K562 (cell line): ENCODE measurements around the gene CNPY4. TPM values are rescaled to one million over a fixed set of nuclear protein-coding genes. Genes with fewer than 3 reads are reported as not detected.

ENCODE experiments used
- ARID1B ChIP-seq: fragments of 450-650 bp; IDR thresholded peaks from 2 replicates; pipeline ENCODE4 v1.6.1; 2016; ENCODE audit warnings: antibody characterized with exemption, mild to moderate bottlenecking, inconsistent platforms
- ATF1 ChIP-seq, 2 experiments: fragments of 450-650 bp in 1 of 2; IDR thresholded peaks; 2 replicates each; pipeline ENCODE4 v1.6.1; 2016; ENCODE audit warnings: missing compliant biosample characterization in 1 of 2, missing genetic modification characterization in 1 of 2
- CBX3 ChIP-seq, 2 experiments: IDR thresholded peaks; 1 replicate in 1 of 2; 2 replicates in 1 of 2; pipeline ENCODE4 v1.6.1; 2012; ENCODE audit warnings: inconsistent platforms in 2 of 2, low read length in 2 of 2, borderline replicate concordance in 1 of 2, control low read depth in 1 of 2
- CEBPZ ChIP-seq: fragments of 150-350 bp; IDR thresholded peaks from 2 replicates; pipeline ENCODE4 v1.6.1; 2014; ENCODE audit warnings: low read depth, mild to moderate bottlenecking, low read length, borderline replicate concordance
- E2F3 ChIP-seq: fragments of 250-450 bp; sonication (Bioruptor Pico); IDR thresholded peaks from 2 replicates; pipeline ENCODE4 v1.4.0; 2020; ENCODE audit warnings: mild to moderate bottlenecking
- EZH2 ChIP-seq: IDR thresholded peaks from 2 replicates; pipeline ENCODE4 v1.6.1; 2012; ENCODE audit warnings: low read depth, mild to moderate bottlenecking, inconsistent platforms, low read length, borderline replicate concordance
- FOXP1 ChIP-seq: sonication (generic); formaldehyde crosslinking; IDR thresholded peaks from 2 replicates; pipeline ENCODE4 v1.8.0; 2022; ENCODE audit warnings: mild to moderate bottlenecking, missing genetic modification reagents
- FUS ChIP-seq: fragments of 200-400 bp; formaldehyde crosslinking; optimal IDR thresholded peaks from 2 replicates; pipeline ENCODE3; 2017; ENCODE audit warnings: low read depth, low read length
- GATA2 ChIP-seq: sonication (generic); formaldehyde crosslinking; IDR thresholded peaks from 2 replicates; pipeline ENCODE4 v1.4.0; 2020; ENCODE audit warnings: mild to moderate bottlenecking, missing genetic modification reagents
- GATAD2A ChIP-seq: fragments of 450-650 bp; IDR thresholded peaks from 2 replicates; pipeline ENCODE4 v1.6.1; 2017
- HSF4 ChIP-seq: fragments of 250-450 bp; sonication (Bioruptor Pico); IDR thresholded peaks from 2 replicates; pipeline ENCODE4 v2.1.2; 2022; ENCODE audit warnings: mild to moderate bottlenecking, moderate library complexity, borderline replicate concordance
- JUND ChIP-seq, 2 experiments: IDR thresholded peaks; 2 replicates in 1 of 2; 3 replicates in 1 of 2; pipeline ENCODE4 v1.6.1; 2011; ENCODE audit warnings: borderline replicate concordance in 2 of 2, low read depth in 2 of 2, low read length in 2 of 2, improper control_type of control experiment in 1 of 2, missing biosample characterization in 1 of 2, missing genetic modification characterization in 1 of 2, missing genetic modification reagents in 1 of 2
- LEF1 ChIP-seq: fragments of 450-650 bp; IDR thresholded peaks from 2 replicates; pipeline ENCODE4 v1.6.1; 2016; ENCODE audit warnings: mild to moderate bottlenecking
- MAFK ChIP-seq: IDR thresholded peaks from 2 replicates; pipeline ENCODE4 v1.6.1; 2011; ENCODE audit warnings: low read length, improper control_type of control experiment
- MTA2 ChIP-seq: fragments of 450-650 bp; IDR thresholded peaks from 2 replicates; pipeline ENCODE4 v1.6.1; 2016; ENCODE audit warnings: low read depth
- NCOA1 ChIP-seq: fragments of 450-650 bp; IDR thresholded peaks from 2 replicates; pipeline ENCODE4 v1.6.1; 2016; ENCODE audit warnings: low read depth
- NFYB ChIP-seq: IDR thresholded peaks from 2 replicates; pipeline ENCODE4 v1.6.1; 2011; ENCODE audit warnings: mild to moderate bottlenecking, moderate library complexity; ENCODE audit not compliant: insufficient read length; ENCODE audit errors: extremely low read depth
- SMARCA4 ChIP-seq: fragments of 450-650 bp; IDR thresholded peaks from 2 replicates; pipeline ENCODE4 v1.6.1; 2016
- SREBF2 ChIP-seq: sonication (generic); formaldehyde crosslinking; IDR thresholded peaks from 2 replicates; pipeline ENCODE4 v1.4.0; 2020; ENCODE audit warnings: mild to moderate bottlenecking, missing genetic modification reagents
- THRB ChIP-seq: fragments of 450-650 bp; formaldehyde crosslinking; conservative IDR thresholded peaks from 2 replicates; pipeline ENCODE4 v1.4.0; 2022; ENCODE audit warnings: mild to moderate bottlenecking, missing genetic modification characterization
- TRIM24 ChIP-seq, 2 experiments: fragments of 450-650 bp; IDR thresholded peaks; 2 replicates each; pipeline ENCODE4 v1.6.1; 2016
- ZKSCAN3 ChIP-seq: fragments of 250-450 bp; sonication (Bioruptor Pico); IDR thresholded peaks from 2 replicates; pipeline ENCODE4 v1.4.0; 2020
- ZNF197 ChIP-seq: fragments of 200-800 bp; sonication (Bioruptor generic); IDR thresholded peaks from 2 replicates; pipeline ENCODE4 v1.6.1; 2016; ENCODE audit warnings: low read depth, missing genetic modification characterization, missing compliant biosample characterization
- ZNF561 ChIP-seq: fragments of 450-650 bp; formaldehyde crosslinking; conservative IDR thresholded peaks from 2 replicates; pipeline ENCODE4 v1.4.0; 2020; ENCODE audit warnings: mild to moderate bottlenecking, moderate library complexity
- polyA plus RNA-seq, 8 experiments: library from polyadenylated mRNA; depleted of rRNA in 4 of 8; stranded (reverse) in 5 of 8; unstranded in 3 of 8; fragments of >200 nt; fragmentation: Nextera tagmentation in 2 of 8; fragmentation: Illumina TruSeq in 1 of 8; extraction: Ambion mirVana in 2 of 8; extraction: Trizol in 1 of 8; gene quantifications; 2 replicates each; pipeline versions ENCODE4 v1.2.1 to v1.2.3, GENCODE V29; 2011 to 2014; ENCODE audit warnings: inconsistent platforms in 1 of 8, missing spikeins in 1 of 8
- total RNA-seq, 7 experiments: library from RNA; depleted of rRNA in 6 of 7; stranded (reverse); fragments of >200 nt in 6 of 7; fragmentation: Illumina TruSeq in 2 of 7; extraction: Trizol in 2 of 7; gene quantifications; 2 replicates each; pipeline versions ENCODE4 v1.2.1 to v1.2.3, GENCODE V29; 2011 to 2021; ENCODE audit warnings: low replicate concordance in 1 of 7
- TF ChIP-seq, protein P1 (sequence below): sonication (generic); formaldehyde crosslinking; IDR thresholded peaks from 2 replicates; pipeline ENCODE4 v1.8.0; 2022; ENCODE audit warnings: mild to moderate bottlenecking, missing genetic modification reagents

Gene CNPY4
- total and polyA plus RNA-seq, 9 of the 15 experiments (the other 6 are each of a cell fraction or from before 2014, with no cell fraction given), result 1.9 to 11.2 (median 7.0) TPM

DNA sequence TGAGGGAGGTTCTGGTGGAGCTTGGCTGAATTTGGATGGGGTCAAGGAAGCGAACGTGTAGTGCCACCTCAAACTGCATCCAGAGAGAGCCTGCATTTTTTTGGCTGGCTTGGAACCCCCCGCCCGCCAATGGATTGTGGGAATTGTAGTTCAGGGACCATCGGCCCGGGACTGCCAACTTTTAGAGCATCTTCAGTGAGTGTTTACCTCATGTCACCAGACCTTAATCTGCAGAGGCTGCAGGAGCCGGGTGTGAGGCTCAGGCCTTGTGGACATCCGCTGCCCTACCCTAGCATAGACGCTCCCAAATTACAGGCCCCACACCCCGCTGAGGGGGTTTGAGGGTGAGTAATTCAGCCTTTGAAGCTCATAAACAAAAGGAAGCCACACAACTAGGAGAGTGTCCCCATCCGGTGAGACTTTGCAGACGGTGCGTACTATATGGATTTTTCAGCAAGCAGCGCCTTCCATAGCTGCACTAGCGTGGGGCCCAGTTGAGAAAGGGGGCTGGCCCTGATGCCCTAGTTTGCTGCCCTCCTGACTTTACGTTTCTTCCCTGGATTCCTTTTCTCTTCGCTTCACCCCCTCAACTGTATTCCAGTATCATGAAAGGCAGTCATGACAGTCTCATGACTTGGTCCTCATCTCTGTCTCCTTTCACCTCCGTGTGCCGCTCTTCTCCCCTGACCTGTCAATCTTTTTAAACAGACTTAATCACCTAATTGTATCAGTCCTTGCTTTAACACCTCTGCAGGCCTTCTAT is 717 bp downstream of the CNPY4 start (continued):
- TF ChIP-seq JUND (IDR thresholded peaks at IDR 0.05; ENCODE audit: borderline replicate concordance, low read depth, low read length) (no peak), JUND (tag; IDR thresholded peaks at IDR 0.05; ENCODE audit: borderline replicate concordance, low read depth, low read length) (no peak), FOXP1 (CRISPR knock-in tag) (0 out of 2 replicates have a peak, but pooled peaks have one; percentile 43), ZNF561 (CRISPR knock-in tag) (no peak), EZH2 (no peak), E2F3 (CRISPR knock-in tag) (no peak), ZNF197 (no peak), LEF1 (no peak), GATAD2A (no peak), CEBPZ (no peak), MTA2 (no peak), ZKSCAN3 (CRISPR knock-in tag) (no peak), ATF1 (CRISPR knock-in tag; IDR thresholded peaks at IDR 0.05) (no peak), ATF1 (tag; IDR thresholded peaks at IDR 0.05) (no peak), GATA2 (CRISPR knock-in tag) (no peak), TRIM24 (IDR thresholded peaks at IDR 0.05) (no peak), HSF4 (no peak), NCOA1 (no peak; the same call in 1 of the 2 replicates), NFYB (no peak), MAFK (no peak; the same call in 1 of the 2 replicates), CBX3 (IDR thresholded peaks at IDR 0.05; ENCODE audit: borderline replicate concordance in 1 of 2, low read length in 2 of 2) (peak in 1 of 2 experiments; percentile 4; a peak in 1 of 3 replicates), SREBF2 (no peak), SMARCA4 (no peak), ARID1B (no peak), THRB (0 out of 2 replicates have a peak, but pooled peaks have one; percentile 36), FUS (no peak)
- TF ChIP-seq, protein P1, sequence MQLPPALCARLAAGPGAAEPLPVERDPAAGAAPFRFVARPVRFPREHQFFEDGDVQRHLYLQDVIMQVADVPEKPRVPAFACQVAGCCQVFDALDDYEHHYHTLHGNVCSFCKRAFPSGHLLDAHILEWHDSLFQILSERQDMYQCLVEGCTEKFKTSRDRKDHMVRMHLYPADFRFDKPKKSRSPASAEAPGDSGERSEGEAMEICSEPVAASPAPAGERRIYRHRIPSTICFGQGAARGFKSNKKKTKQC (CRISPR knock-in tag), result no peak
